ENCODE measurements around the gene SCYL1. TPM values are rescaled to one million over a fixed set of nuclear protein-coding genes. Genes with fewer than 3 reads are reported as not detected.

The SCYL1 gene
- total and polyA plus RNA-seq, 8 donors, result 40.1 to 83.9 (median 43.1) TPM

GRCh38 chr11:65542738-65543390 lies 18.0 kb downstream of the SCYL1 start:
- no peak for ATAC-seq
- no peaks in the 10 kb centered on the region for H3K27me3 ChIP-seq
- 88 to 92% methylated on average over 3 of the region's 3 CpGs for WGBS, 2 donors
- no peak for TF ChIP-seq CTCF (IDR thresholded peaks at IDR 0.05)
- H3K9me3 ChIP-seq, result no peaks in the 10 kb centered on the region
- peaks cover 5 to 13% (median 7%) of the 10 kb centered on the region in 3 donors for H3K4me1 ChIP-seq
- no peak overlapping the region for H3K27ac ChIP-seq
- H3K4me3 ChIP-seq, result no peak overlapping the region
- no peak for DNase-seq
- FAIRE-seq, result no peak
- peaks cover 0 to 9% (median 0%) of the 10 kb centered on the region in 3 donors for H3K36me3 ChIP-seq
- intact Hi-C loops (cut with DNase I), result no loop called here

- WGBS, 2 donors, result 47 to 55% methylated on average over 4 of the region's 4 CpGs
- no peaks in the 10 kb centered on the region for H3K36me3 ChIP-seq
- intact Hi-C loops (cut with DNase I), result no loop called here
- H3K27ac ChIP-seq, result peak overlapping the region; percentile 60 to 86 (median 76)
- TF ChIP-seq CTCF (IDR thresholded peaks at IDR 0.05), result no peak
- peaks cover 0 to 13% (median 7%) of the 10 kb centered on the region in 3 donors for H3K4me1 ChIP-seq
- H3K9me3 ChIP-seq, result no peaks in the 10 kb centered on the region
- FAIRE-seq (no peak), DNase-seq (peak in 2 of 6 donors; percentile 16 to 38), ATAC-seq (peak in 1 of 4 donors; percentile 8)
- H3K4me3 ChIP-seq, result peak overlapping the region in 3 of 4 donors; percentile 19 to 55 (median 39)
- no peaks in the 10 kb centered on the region for H3K27me3 ChIP-seq
Measured at GRCh38 chr11:65545853-65546216, 21.0 kb downstream of the SCYL1 start.

GRCh38 chr11:65546217-65546958 lies 21.5 kb downstream of the SCYL1 start:
- H3K36me3 ChIP-seq, result no peaks in the 10 kb centered on the region
- TF ChIP-seq CTCF (IDR thresholded peaks at IDR 0.05), result no peak
- WGBS, 2 donors, result 9 to 12% methylated on average over 61 to 64 of the region's 64 CpGs
- H3K4me1 ChIP-seq, result peaks cover 0 to 8% (median 2%) of the 10 kb centered on the region in 3 donors
- DNase-seq, result peak; percentile 93 to 99 (median 96)
- H3K9me3 ChIP-seq, result no peaks in the 10 kb centered on the region
- no peaks in the 10 kb centered on the region for H3K27me3 ChIP-seq
- peak; percentile 92 to 95 (median 94) for ATAC-seq
- intact Hi-C loops (cut with DNase I), result no loop called here
- no peak for FAIRE-seq
- H3K4me3 ChIP-seq, result peak overlapping the region; percentile 12 to 55 (median 29)
- H3K27ac ChIP-seq, result peak overlapping the region; percentile 60 to 86 (median 76)

- DNase-seq (peak in 3 of 6 donors; percentile 19 to 78 (median 54)), FAIRE-seq (no peak), ATAC-seq (no peak)
- 89 to 90% methylated on average over 52 of the region's 52 CpGs for WGBS, 2 donors
- no peak overlapping the region for H3K27ac ChIP-seq
- intact Hi-C loops (cut with DNase I), result no loop called here
- H3K4me3 ChIP-seq, result no peak overlapping the region
- TF ChIP-seq CTCF (IDR thresholded peaks at IDR 0.05), result no peak
- H3K27me3 ChIP-seq, result no peaks in the 10 kb centered on the region
- H3K36me3 ChIP-seq, result no peaks in the 10 kb centered on the region
- peaks cover 0 to 6% (median 3%) of the 10 kb centered on the region in 3 donors for H3K4me1 ChIP-seq
- no peaks in the 10 kb centered on the region for H3K9me3 ChIP-seq
Measured at GRCh38 chr11:65547446-65548125, 22.7 kb downstream of the SCYL1 start.

All from pancreas (tissue), 10 donors.